ENCODE data around the gene MTHFSD.

DNA sequence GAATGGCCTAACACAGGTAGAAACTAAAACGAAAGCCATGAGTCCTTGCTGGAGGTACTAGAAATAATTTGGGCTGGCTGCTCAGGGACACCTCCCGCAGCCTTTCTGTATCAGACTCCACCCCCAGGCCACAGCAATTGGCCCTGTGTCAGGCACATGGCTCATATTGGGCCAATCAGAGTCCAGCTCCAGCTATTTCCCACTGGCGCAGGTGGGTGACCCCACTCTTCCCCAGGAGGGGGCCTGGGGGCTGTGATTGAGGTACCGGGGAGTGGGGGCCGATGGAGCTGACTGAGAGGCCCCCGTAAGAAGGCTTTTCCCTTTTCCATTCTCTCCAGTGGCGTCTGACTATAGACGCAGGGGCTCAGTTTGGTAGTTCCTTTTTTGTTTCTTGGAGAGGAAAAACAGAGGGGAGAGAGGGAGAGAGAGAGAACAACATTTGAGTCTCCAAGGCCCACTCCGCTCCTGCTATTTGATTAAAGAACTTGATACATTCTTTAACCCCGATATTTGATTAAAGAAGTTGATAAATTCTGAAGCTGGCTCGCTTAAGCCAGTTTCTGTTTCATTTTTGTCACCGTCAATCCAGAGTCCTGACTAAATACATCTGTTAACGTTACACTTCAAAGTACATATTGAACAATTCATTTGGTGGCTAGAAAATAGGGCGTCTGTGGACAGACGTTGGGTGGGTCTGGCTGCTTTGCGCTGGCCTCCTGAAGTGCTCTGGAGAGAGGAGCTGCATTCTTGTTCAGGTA is 49.6 kb upstream of the MTHFSD start:
- TF ChIP-seq, protein P1, sequence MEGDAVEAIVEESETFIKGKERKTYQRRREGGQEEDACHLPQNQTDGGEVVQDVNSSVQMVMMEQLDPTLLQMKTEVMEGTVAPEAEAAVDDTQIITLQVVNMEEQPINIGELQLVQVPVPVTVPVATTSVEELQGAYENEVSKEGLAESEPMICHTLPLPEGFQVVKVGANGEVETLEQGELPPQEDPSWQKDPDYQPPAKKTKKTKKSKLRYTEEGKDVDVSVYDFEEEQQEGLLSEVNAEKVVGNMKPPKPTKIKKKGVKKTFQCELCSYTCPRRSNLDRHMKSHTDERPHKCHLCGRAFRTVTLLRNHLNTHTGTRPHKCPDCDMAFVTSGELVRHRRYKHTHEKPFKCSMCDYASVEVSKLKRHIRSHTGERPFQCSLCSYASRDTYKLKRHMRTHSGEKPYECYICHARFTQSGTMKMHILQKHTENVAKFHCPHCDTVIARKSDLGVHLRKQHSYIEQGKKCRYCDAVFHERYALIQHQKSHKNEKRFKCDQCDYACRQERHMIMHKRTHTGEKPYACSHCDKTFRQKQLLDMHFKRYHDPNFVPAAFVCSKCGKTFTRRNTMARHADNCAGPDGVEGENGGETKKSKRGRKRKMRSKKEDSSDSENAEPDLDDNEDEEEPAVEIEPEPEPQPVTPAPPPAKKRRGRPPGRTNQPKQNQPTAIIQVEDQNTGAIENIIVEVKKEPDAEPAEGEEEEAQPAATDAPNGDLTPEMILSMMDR (IDR thresholded peaks at IDR 0.05; ENCODE audit: borderline replicate concordance, extremely low read depth, low read length, poor library complexity, severe bottlenecking), result no peak
- no peak for TF ChIP-seq EZH2 (IDR thresholded peaks at IDR 0.05; ENCODE audit: borderline replicate concordance, low read depth, low read length, severe bottlenecking)

All from DND-41 (cell line).